WTC11 (cell line): ENCODE results near the gene CGNL1. TPM values are rescaled to one million over a fixed set of nuclear protein-coding genes. Genes with fewer than 3 reads are reported as not detected.

Source experiments
- CREM ChIP-seq: sonication (generic); formaldehyde crosslinking; IDR thresholded peaks from 2 replicates; pipeline ENCODE4 v1.8.1; 2022; ENCODE audit warnings: mild to moderate bottlenecking, missing genetic modification reagents, moderate library complexity
- MLX ChIP-seq: sonication (generic); formaldehyde crosslinking; IDR thresholded peaks from 2 replicates; pipeline ENCODE4 v1.8.1; 2023; ENCODE audit warnings: mild to moderate bottlenecking, missing genetic modification reagents, moderate library complexity
- SMAD3 ChIP-seq: sonication (generic); formaldehyde crosslinking; IDR thresholded peaks from 2 replicates; pipeline ENCODE4 v1.8.0; 2022; ENCODE audit warnings: missing genetic modification reagents, mild to moderate bottlenecking, borderline replicate concordance
- total RNA-seq: library from RNA; stranded (reverse); gene quantifications from 3 replicates; pipeline ENCODE4 v1.2.3, GENCODE V29; 2021

Gene CGNL1
- total RNA-seq, 1 experiment from 2014 or later: 57.3 TPM

GRCh38 chr15:57600197-57600596, 223.9 kb downstream of the CGNL1 start (continued):
- TF ChIP-seq MLX (CRISPR knock-in tag) (no peak), CREM (no peak), SMAD3 (no peak)

Other genes starting within 250 kb of the CGNL1 start
- gene MYZAP, start 215.4 kb downstream of the CGNL1 start, total RNA-seq: 0.60 to 0.73 TPM (median 0.68 TPM) in 3 replicates